Nephron progenitor cell (in vitro differentiated cells): ENCODE results near the gene CHPF2.

ENCODE experiments used
- DNase-seq: peaks from one replicate; pipeline ENCODE4 v3.0.0; 2021
- H3K27ac Mint-ChIP-seq: 2 replicates; pipeline ENCODE4 v1.8.0; 2021; ENCODE audit warnings: mild to moderate bottlenecking, moderate library complexity, mixed read lengths
- H3K27me3 Mint-ChIP-seq: 2 replicates; pipeline ENCODE4 v1.8.0; 2021; ENCODE audit warnings: mild to moderate bottlenecking, low read depth, mixed read lengths; ENCODE audit not compliant: poor library complexity
- H3K36me3 Mint-ChIP-seq: 2 replicates; pipeline ENCODE4 v1.8.0; 2021; ENCODE audit warnings: low read depth, mixed read lengths
- H3K4me1 Mint-ChIP-seq: 2 replicates; pipeline ENCODE4 v1.8.0; 2021; ENCODE audit warnings: mixed read lengths
- H3K4me3 Mint-ChIP-seq: 2 replicates; pipeline ENCODE4 v1.8.0; 2021; ENCODE audit warnings: mild to moderate bottlenecking, moderate library complexity, mixed read lengths
- H3K9me3 Mint-ChIP-seq: 2 replicates; pipeline ENCODE4 v1.8.0; 2021; ENCODE audit warnings: mild to moderate bottlenecking, moderate library complexity, mixed read lengths
- CTCF ChIP-seq: fragments of 200-600 bp; sonication (generic); IDR thresholded peaks from 2 replicates; pipeline ENCODE4 v1.5.0; 2021; ENCODE audit warnings: antibody characterized with exemption

Gene CHPF2

GRCh38 chr7:151195616-151196450 lies 36.5 kb upstream of the CHPF2 start:
- Mint-ChIP-seq H3K4me1 (peaks cover 8% of the 10 kb centered on the region), H3K36me3 (no peaks in the 10 kb centered on the region), H3K27ac (no peak overlapping the region), H3K9me3 (no peaks in the 10 kb centered on the region), H3K27me3 (peaks cover 11% of the 10 kb centered on the region), H3K4me3 (no peak overlapping the region)
- no peak for DNase-seq
- no peak for TF ChIP-seq CTCF

- Mint-ChIP-seq H3K27me3 (peaks cover 22% of the 10 kb centered on the region), H3K27ac (no peak overlapping the region), H3K4me3 (no peak overlapping the region), H3K4me1 (peaks cover 8% of the 10 kb centered on the region), H3K9me3 (no peaks in the 10 kb centered on the region), H3K36me3 (no peaks in the 10 kb centered on the region)
- DNase-seq: no peak
- TF ChIP-seq CTCF: no peak
These were observed 34.4 kb upstream of the CHPF2 start for GRCh38 chr7:151197932-151198331.

- Mint-ChIP-seq H3K27me3 (peaks cover 28% of the 10 kb centered on the region), H3K36me3 (no peaks in the 10 kb centered on the region), H3K9me3 (no peaks in the 10 kb centered on the region), H3K4me3 (no peak overlapping the region), H3K27ac (no peak overlapping the region), H3K4me1 (peaks cover 8% of the 10 kb centered on the region)
- DNase-seq: no peak
- TF ChIP-seq CTCF: no peak
These were observed 33.1 kb upstream of the CHPF2 start for GRCh38 chr7:151198945-151199848.

- H3K4me3 Mint-ChIP-seq: no peak overlapping the region
- peaks cover 8% of the 10 kb centered on the region for H3K4me1 Mint-ChIP-seq
- H3K36me3 Mint-ChIP-seq: no peaks in the 10 kb centered on the region
- no peak for TF ChIP-seq CTCF
- no peak for DNase-seq
- H3K27me3 Mint-ChIP-seq: peaks cover 45% of the 10 kb centered on the region
- H3K9me3 Mint-ChIP-seq: no peaks in the 10 kb centered on the region
- no peak overlapping the region for H3K27ac Mint-ChIP-seq
These were observed 30.9 kb upstream of the CHPF2 start for GRCh38 chr7:151201344-151201743.

GRCh38 chr7:151201751-151202150 lies 30.5 kb upstream of the CHPF2 start:
- Mint-ChIP-seq H3K27ac (no peak overlapping the region), H3K27me3 (peaks cover 49% of the 10 kb centered on the region), H3K4me3 (no peak overlapping the region), H3K4me1 (peaks cover 11% of the 10 kb centered on the region), H3K36me3 (no peaks in the 10 kb centered on the region), H3K9me3 (no peaks in the 10 kb centered on the region)
- DNase-seq: no peak
- no peak for TF ChIP-seq CTCF
